Stimulated activated CD8-positive, alpha-beta memory T cell treated with anti-CD3 and anti-CD28 coated beads, Interleukin-15, amount 100 ng/mL, for 24 hours (primary cell): ENCODE measurements around the gene FNDC11.
"Not testable (repeated sequence)": the region's sequence is repeated elsewhere in the genome, so short reads cannot be mapped to it uniquely, and the experiment has no call there.

Source experiments
- DNase-seq: peaks from one replicate; pipeline ENCODE4 v3.0.0-alpha.2; 2020; ENCODE audit warnings: low read depth

The FNDC11 gene

DNA sequence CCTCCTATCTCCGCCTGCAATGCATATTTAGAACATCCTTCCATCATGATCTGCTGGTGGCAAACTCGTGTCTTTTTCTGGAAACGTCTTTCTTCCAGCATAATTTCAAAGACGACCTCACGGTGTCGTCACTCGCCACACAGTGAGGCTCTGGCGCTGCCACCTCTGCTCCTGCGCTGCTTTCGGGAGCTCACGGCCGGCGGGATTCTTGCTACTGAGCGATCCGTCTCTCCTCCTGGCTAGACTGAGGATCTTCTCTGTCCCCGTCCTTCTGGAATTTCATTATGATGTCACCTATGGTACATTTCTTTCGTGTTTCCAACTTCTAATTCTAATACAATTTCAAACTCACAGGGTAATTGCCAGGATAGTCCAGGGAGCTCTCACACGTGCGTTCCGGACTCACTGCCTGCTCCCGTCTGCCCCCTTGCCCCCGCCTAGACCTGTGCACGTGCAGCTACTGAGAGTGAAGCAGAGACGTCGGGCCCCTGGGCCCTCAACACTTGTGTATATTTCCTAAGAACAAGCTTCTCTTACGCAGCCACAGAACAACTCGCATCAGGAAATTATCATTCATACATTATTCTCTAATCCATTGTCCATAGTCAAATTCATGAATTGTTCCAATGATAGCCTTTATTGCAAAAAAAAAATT, 45.6 kb downstream of the FNDC11 start:
- DNase-seq, result no peak

- not testable (repeated sequence) for DNase-seq
Measured at GRCh38 chr20:63601679-63602078, 47.7 kb downstream of the FNDC11 start.

GRCh38 chr20:63602321-63602720, 48.4 kb downstream of the FNDC11 start:
- DNase-seq, result no peak
